ENCODE measurements around the gene HLX.
A peak's percentile ranks its signal among the peaks of the same experiment; 100 is the strongest.

The HLX gene

GRCh38 chr1:220882061-220882891 is 3.0 kb downstream of the HLX start:
- DNase-seq, result peak in 1 of 2 donors; percentile 32

- no peak for DNase-seq
These were observed 5.1 kb downstream of the HLX start for GRCh38 chr1:220884109-220884980.

- DNase-seq, result no peak
These were observed 6.0 kb downstream of the HLX start for GRCh38 chr1:220884981-220885918.

- no peak for DNase-seq
These were observed 6.7 kb downstream of the HLX start for GRCh38 chr1:220885971-220886370.

- DNase-seq, result no peak
These were observed 7.4 kb downstream of the HLX start for GRCh38 chr1:220886470-220887201.

- no peak for DNase-seq
These were observed 7.9 kb downstream of the HLX start for GRCh38 chr1:220887202-220887519.

GRCh38 chr1:220887520-220888416 is 8.5 kb downstream of the HLX start:
- DNase-seq, result no peak

- DNase-seq, result no peak
These were observed 9.3 kb downstream of the HLX start for GRCh38 chr1:220888417-220888986.

- no peak for DNase-seq
These were observed 10.1 kb downstream of the HLX start for GRCh38 chr1:220889333-220889732.

- DNase-seq, result no peak
These were observed 10.6 kb downstream of the HLX start for GRCh38 chr1:220889848-220890287.

GRCh38 chr1:220890602-220891001 is 11.4 kb downstream of the HLX start:
- DNase-seq, result no peak

- no peak for DNase-seq
These were observed 12.2 kb downstream of the HLX start for GRCh38 chr1:220891224-220892085.

GRCh38 chr1:220892086-220892376 is 12.8 kb downstream of the HLX start:
- no peak for DNase-seq

GRCh38 chr1:220892997-220893700 is 13.9 kb downstream of the HLX start:
- no peak for DNase-seq

GRCh38 chr1:220893701-220894024 is 14.4 kb downstream of the HLX start:
- no peak for DNase-seq

- no peak for DNase-seq
These were observed 15.0 kb downstream of the HLX start for GRCh38 chr1:220894025-220894923.

GRCh38 chr1:220894924-220895256 is 15.6 kb downstream of the HLX start:
- no peak for DNase-seq

GRCh38 chr1:220895412-220895946 is 16.2 kb downstream of the HLX start:
- no peak for DNase-seq
